WTC11 (cell line): Measurements from ENCODE around the gene TRAPPC3L. TPM values are rescaled to one million over a fixed set of nuclear protein-coding genes. Genes with fewer than 3 reads are reported as not detected.

Experiments used
- ATAC-seq: fragments of 200-7000 bp; cut with Tn5 transposase; 2 replicates; pipeline ENCODE4 v1.10.0; 2021; ENCODE audit warnings: mild to moderate bottlenecking, moderate library complexity
- CTCF ChIA-PET: fragments of 300-600 bp; sonication (Branson Sonifier 250); formaldehyde crosslinking; loops from one replicate; lab custom pipeline; 2021; ENCODE audit warnings: antibody characterized with exemption; lab: Charles Lee
- POLR2A ChIA-PET: fragments of 350-600 bp; sonication (Branson Sonifier 250); formaldehyde crosslinking; loops from one replicate; lab custom pipeline; 2021; ENCODE audit warnings: antibody characterized with exemption; lab: Charles Lee
- DNase-seq: peaks from one replicate; pipeline ENCODE4 v3.0.0; 2021; ENCODE audit warnings: low spot score
- H3K27ac Mint-ChIP-seq: 2 replicates; pipeline ENCODE4 v1.8.0; 2021; ENCODE audit warnings: mixed read lengths
- H3K27me3 Mint-ChIP-seq: 2 replicates; pipeline ENCODE4 v1.8.0; 2021; ENCODE audit warnings: low read depth, mild to moderate bottlenecking, moderate library complexity, mixed read lengths
- H3K36me3 Mint-ChIP-seq: 2 replicates; pipeline ENCODE4 v1.8.0; 2021; ENCODE audit warnings: mixed read lengths
- H3K4me1 Mint-ChIP-seq: 2 replicates; pipeline ENCODE4 v1.8.0; 2022; ENCODE audit warnings: mixed read lengths
- H3K4me3 Mint-ChIP-seq: 2 replicates; pipeline ENCODE4 v1.8.0; 2021; ENCODE audit warnings: mild to moderate bottlenecking, moderate library complexity, mixed read lengths
- H3K9me3 Mint-ChIP-seq: 2 replicates; pipeline ENCODE4 v1.8.0; 2021; ENCODE audit warnings: mixed read lengths
- E2F4 ChIP-seq: sonication (generic); formaldehyde crosslinking; IDR thresholded peaks from 2 replicates; pipeline ENCODE4 v1.8.1; 2022; ENCODE audit warnings: low read depth, mild to moderate bottlenecking, moderate library complexity, missing genetic modification reagents, borderline replicate concordance
- ELF4 ChIP-seq: sonication (generic); formaldehyde crosslinking; IDR thresholded peaks from 2 replicates; pipeline ENCODE4 v1.8.1; 2022; ENCODE audit warnings: low read depth, mild to moderate bottlenecking, moderate library complexity, missing genetic modification reagents
- FOXJ3 ChIP-seq: sonication (generic); formaldehyde crosslinking; IDR thresholded peaks from 2 replicates; pipeline ENCODE4 v1.9.0; 2021; ENCODE audit warnings: missing genetic modification reagents, mild to moderate bottlenecking, borderline replicate concordance
- FOXK1 ChIP-seq: sonication (generic); formaldehyde crosslinking; IDR thresholded peaks from 2 replicates; pipeline ENCODE4 v1.8.0; 2022; ENCODE audit warnings: mild to moderate bottlenecking, moderate library complexity, missing genetic modification reagents
- IRF2 ChIP-seq: sonication (generic); formaldehyde crosslinking; IDR thresholded peaks from 2 replicates; pipeline ENCODE4 v1.8.0; 2022; ENCODE audit warnings: low read depth, missing genetic modification reagents, borderline replicate concordance
- MAX ChIP-seq: sonication (generic); formaldehyde crosslinking; IDR thresholded peaks from 2 replicates; pipeline ENCODE4 v1.8.0; 2022; ENCODE audit warnings: mild to moderate bottlenecking, missing genetic modification reagents
- NFATC4 ChIP-seq: fragments of 250-450 bp; sonication (Bioruptor Pico); IDR thresholded peaks from 2 replicates; pipeline ENCODE4 v1.9.0; 2021; ENCODE audit warnings: mild to moderate bottlenecking
- NR1H2 ChIP-seq: sonication (generic); formaldehyde crosslinking; IDR thresholded peaks from 2 replicates; pipeline ENCODE4 v1.9.0; 2021; ENCODE audit warnings: mild to moderate bottlenecking, moderate library complexity, missing genetic modification reagents
- SOX15 ChIP-seq: fragments of 250-450 bp; sonication (Bioruptor Pico); IDR thresholded peaks from 2 replicates; pipeline ENCODE4 v1.9.0; 2021; ENCODE audit warnings: mild to moderate bottlenecking
- TCF7 ChIP-seq: sonication (generic); formaldehyde crosslinking; IDR thresholded peaks from 2 replicates; pipeline ENCODE4 v1.8.0; 2022; ENCODE audit warnings: mild to moderate bottlenecking, low read depth, missing genetic modification reagents, moderate library complexity
- TEAD4 ChIP-seq: sonication (generic); formaldehyde crosslinking; IDR thresholded peaks from 2 replicates; pipeline ENCODE4 v1.8.0; 2022; ENCODE audit warnings: mild to moderate bottlenecking, missing genetic modification reagents
- ZBTB21 ChIP-seq: sonication (generic); formaldehyde crosslinking; IDR thresholded peaks from 2 replicates; pipeline ENCODE4 v1.8.1; 2023; ENCODE audit warnings: mild to moderate bottlenecking, missing genetic modification reagents, borderline replicate concordance
- ZNF219 ChIP-seq: sonication (generic); formaldehyde crosslinking; IDR thresholded peaks from 2 replicates; pipeline ENCODE4 v1.8.0; 2023; ENCODE audit warnings: missing genetic modification reagents, mild to moderate bottlenecking, borderline replicate concordance
- ZNF512 ChIP-seq: sonication (generic); formaldehyde crosslinking; IDR thresholded peaks from 2 replicates; pipeline ENCODE4 v1.8.1; 2022; ENCODE audit warnings: missing genetic modification reagents, borderline replicate concordance
- ZNF532 ChIP-seq: fragments of 250-450 bp; sonication (Bioruptor Pico); IDR thresholded peaks from 2 replicates; pipeline ENCODE4 v1.9.0; 2021; ENCODE audit warnings: mild to moderate bottlenecking, borderline replicate concordance
- total RNA-seq: library from RNA; stranded (reverse); gene quantifications from 3 replicates; pipeline ENCODE4 v1.2.3, GENCODE V29; 2021
- TF ChIP-seq, protein P1 (sequence below): sonication (generic); formaldehyde crosslinking; IDR thresholded peaks from 2 replicates; pipeline ENCODE4 v1.8.1; 2023; ENCODE audit warnings: mild to moderate bottlenecking, missing genetic modification reagents
- TF ChIP-seq, protein P2 (sequence below): sonication (generic); formaldehyde crosslinking; IDR thresholded peaks from 2 replicates; pipeline ENCODE4 v1.8.0; 2023; ENCODE audit warnings: mild to moderate bottlenecking, missing genetic modification reagents

TRAPPC3L gene
- total RNA-seq, 1 experiment from 2014 or later: not detected

GRCh38 chr6:116491610-116492330, 53.7 kb downstream of the TRAPPC3L start:
- ATAC-seq: no peak
- Mint-ChIP-seq H3K4me3 (no peak overlapping the region), H3K36me3 (no peaks in the 10 kb centered on the region), H3K27me3 (no peaks in the 10 kb centered on the region), H3K4me1 (peaks cover 2% of the 10 kb centered on the region; the same call in 1 of the 2 replicates), H3K9me3 (peaks cover 12% of the 10 kb centered on the region), H3K27ac (no peak overlapping the region)
- no peak for DNase-seq
- ChIA-PET POLR2A (no interaction called here), CTCF (interaction anchor here (1.9 kb wide), 1 partner anchor 204 kb away, joined by 5 read pairs; no protein-coding TSS in a partner anchor)
- TF ChIP-seq FOXK1: no peak
- TF ChIP-seq TEAD4 (CRISPR knock-in tag): no peak

DNA sequence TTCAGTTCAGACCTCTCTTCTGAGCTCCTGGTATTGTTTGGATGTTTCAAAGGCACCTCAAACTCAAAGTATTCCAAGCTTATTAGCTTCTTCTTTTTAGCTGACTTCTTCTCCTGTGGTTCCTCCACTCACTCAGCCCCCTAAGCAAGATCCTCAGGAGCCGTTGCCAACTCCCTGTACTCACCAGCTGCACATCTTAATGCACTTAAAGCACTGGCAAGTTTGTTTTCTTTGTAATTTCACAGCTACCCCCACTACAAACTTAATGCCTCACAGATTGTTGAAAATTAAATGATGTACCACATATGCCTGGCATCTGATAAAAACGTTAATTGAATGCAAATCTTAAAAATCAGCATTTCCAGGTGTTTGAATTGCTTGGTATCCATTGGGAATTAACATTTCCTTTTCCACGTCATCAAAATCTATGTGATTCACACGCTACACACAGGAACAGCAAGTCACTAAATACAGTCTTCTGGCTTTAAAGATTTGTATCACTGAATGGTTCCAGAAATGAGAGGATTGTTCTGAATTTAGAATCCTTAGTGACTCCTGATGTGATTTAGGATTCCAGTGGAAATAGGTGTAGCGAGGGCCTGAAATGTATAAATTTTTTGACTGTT, 59.8 kb downstream of the TRAPPC3L start:
- Mint-ChIP-seq H3K27me3 (no peaks in the 10 kb centered on the region; the same call in 1 of the 2 replicates), H3K4me3 (no peak overlapping the region), H3K27ac (no peak overlapping the region), H3K36me3 (no peaks in the 10 kb centered on the region), H3K4me1 (no peaks in the 10 kb centered on the region), H3K9me3 (peaks cover 6% of the 10 kb centered on the region; the same call in 1 of the 2 replicates)
- no peak for ATAC-seq
- no peak for DNase-seq
- no peak for TF ChIP-seq ZNF219 (CRISPR knock-in tag)
- no peak for TF ChIP-seq ZNF532 (CRISPR knock-in tag)
- TF ChIP-seq, protein P1, sequence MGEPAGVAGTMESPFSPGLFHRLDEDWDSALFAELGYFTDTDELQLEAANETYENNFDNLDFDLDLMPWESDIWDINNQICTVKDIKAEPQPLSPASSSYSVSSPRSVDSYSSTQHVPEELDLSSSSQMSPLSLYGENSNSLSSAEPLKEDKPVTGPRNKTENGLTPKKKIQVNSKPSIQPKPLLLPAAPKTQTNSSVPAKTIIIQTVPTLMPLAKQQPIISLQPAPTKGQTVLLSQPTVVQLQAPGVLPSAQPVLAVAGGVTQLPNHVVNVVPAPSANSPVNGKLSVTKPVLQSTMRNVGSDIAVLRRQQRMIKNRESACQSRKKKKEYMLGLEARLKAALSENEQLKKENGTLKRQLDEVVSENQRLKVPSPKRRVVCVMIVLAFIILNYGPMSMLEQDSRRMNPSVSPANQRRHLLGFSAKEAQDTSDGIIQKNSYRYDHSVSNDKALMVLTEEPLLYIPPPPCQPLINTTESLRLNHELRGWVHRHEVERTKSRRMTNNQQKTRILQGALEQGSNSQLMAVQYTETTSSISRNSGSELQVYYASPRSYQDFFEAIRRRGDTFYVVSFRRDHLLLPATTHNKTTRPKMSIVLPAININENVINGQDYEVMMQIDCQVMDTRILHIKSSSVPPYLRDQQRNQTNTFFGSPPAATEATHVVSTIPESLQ (CRISPR knock-in tag): no peak
- TF ChIP-seq FOXJ3: no peak
- TF ChIP-seq MAX (CRISPR knock-in tag): no peak
- ChIA-PET POLR2A (no interaction called here), CTCF (no interaction called here)

- ATAC-seq (no peak), DNase-seq (no peak)
- H3K4me1 Mint-ChIP-seq: no peaks in the 10 kb centered on the region
- H3K9me3 Mint-ChIP-seq: peaks cover 3% of the 10 kb centered on the region; the same call in 1 of the 2 replicates
- CTCF ChIA-PET: no interaction called here
- POLR2A ChIA-PET: no interaction called here
- no peak overlapping the region for H3K27ac Mint-ChIP-seq
- no peaks in the 10 kb centered on the region for H3K36me3 Mint-ChIP-seq
- no peak overlapping the region for H3K4me3 Mint-ChIP-seq
- no peaks in the 10 kb centered on the region; the same call in 1 of the 2 replicates for H3K27me3 Mint-ChIP-seq
- TF ChIP-seq IRF2 (no peak), NR1H2 (CRISPR knock-in tag) (no peak), ZNF512 (CRISPR knock-in tag) (no peak), SOX15 (CRISPR knock-in tag) (no peak), ELF4 (CRISPR knock-in tag) (no peak), NFATC4 (no peak), E2F4 (CRISPR knock-in tag) (no peak), FOXJ3 (no peak), ZBTB21 (CRISPR knock-in tag) (no peak), TCF7 (CRISPR knock-in tag) (no peak)
- TF ChIP-seq, protein P2, sequence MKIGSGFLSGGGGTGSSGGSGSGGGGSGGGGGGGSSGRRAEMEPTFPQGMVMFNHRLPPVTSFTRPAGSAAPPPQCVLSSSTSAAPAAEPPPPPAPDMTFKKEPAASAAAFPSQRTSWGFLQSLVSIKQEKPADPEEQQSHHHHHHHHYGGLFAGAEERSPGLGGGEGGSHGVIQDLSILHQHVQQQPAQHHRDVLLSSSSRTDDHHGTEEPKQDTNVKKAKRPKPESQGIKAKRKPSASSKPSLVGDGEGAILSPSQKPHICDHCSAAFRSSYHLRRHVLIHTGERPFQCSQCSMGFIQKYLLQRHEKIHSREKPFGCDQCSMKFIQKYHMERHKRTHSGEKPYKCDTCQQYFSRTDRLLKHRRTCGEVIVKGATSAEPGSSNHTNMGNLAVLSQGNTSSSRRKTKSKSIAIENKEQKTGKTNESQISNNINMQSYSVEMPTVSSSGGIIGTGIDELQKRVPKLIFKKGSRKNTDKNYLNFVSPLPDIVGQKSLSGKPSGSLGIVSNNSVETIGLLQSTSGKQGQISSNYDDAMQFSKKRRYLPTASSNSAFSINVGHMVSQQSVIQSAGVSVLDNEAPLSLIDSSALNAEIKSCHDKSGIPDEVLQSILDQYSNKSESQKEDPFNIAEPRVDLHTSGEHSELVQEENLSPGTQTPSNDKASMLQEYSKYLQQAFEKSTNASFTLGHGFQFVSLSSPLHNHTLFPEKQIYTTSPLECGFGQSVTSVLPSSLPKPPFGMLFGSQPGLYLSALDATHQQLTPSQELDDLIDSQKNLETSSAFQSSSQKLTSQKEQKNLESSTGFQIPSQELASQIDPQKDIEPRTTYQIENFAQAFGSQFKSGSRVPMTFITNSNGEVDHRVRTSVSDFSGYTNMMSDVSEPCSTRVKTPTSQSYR: no peak
Observed at GRCh38 chr6:116483616-116484015, 61.9 kb downstream of the TRAPPC3L start.
